GM19455 (cell line): ENCODE data around the gene SLC28A1.
A peak's percentile ranks its signal among the peaks of the same experiment; 100 is the strongest.
"Not testable (repeated sequence)": the region's sequence is repeated elsewhere in the genome, so short reads cannot be mapped to it uniquely, and the experiment has no call there.

Source experiments
- ATAC-seq: cut with Tn5 transposase; IDR thresholded peaks from one replicate; pipeline ENCODE4 v1.9.1; 2021; ENCODE audit not compliant: unreplicated experiment

The SLC28A1 gene

GRCh38 chr15:84961114-84961452 lies 76.6 kb downstream of the SLC28A1 start:
- ATAC-seq, result no peak

GRCh38 chr15:84961707-84962106 lies 77.2 kb downstream of the SLC28A1 start:
- no peak for ATAC-seq

- ATAC-seq, result no peak
Observed at GRCh38 chr15:84962955-84963354, 78.5 kb downstream of the SLC28A1 start.

- ATAC-seq, result no peak
Observed at GRCh38 chr15:84967380-84967779, 82.9 kb downstream of the SLC28A1 start.

- no peak for ATAC-seq
Observed at GRCh38 chr15:84968301-84968700, 83.8 kb downstream of the SLC28A1 start.

GRCh38 chr15:84969257-84969656 lies 84.8 kb downstream of the SLC28A1 start:
- no peak for ATAC-seq

GRCh38 chr15:84970843-84971242 lies 86.4 kb downstream of the SLC28A1 start:
- ATAC-seq, result no peak

GRCh38 chr15:84973492-84974460 lies 89.3 kb downstream of the SLC28A1 start:
- no peak for ATAC-seq

GRCh38 chr15:84975871-84976351 lies 91.4 kb downstream of the SLC28A1 start:
- no peak for ATAC-seq

- no peak for ATAC-seq
Observed at GRCh38 chr15:84976746-84977345, 92.4 kb downstream of the SLC28A1 start.

- no peak for ATAC-seq
Observed at GRCh38 chr15:84979651-84980050, 95.2 kb downstream of the SLC28A1 start.

GRCh38 chr15:84980196-84981053 lies 96.0 kb downstream of the SLC28A1 start:
- ATAC-seq, result peak; percentile 63

- ATAC-seq, result peak; percentile 80
Observed at GRCh38 chr15:84981054-84981710, 96.7 kb downstream of the SLC28A1 start.

- ATAC-seq, result peak; percentile 19
Observed at GRCh38 chr15:84981711-84982300, 97.3 kb downstream of the SLC28A1 start, which contains the start of gene PDE8A. Gene PDE8A, plus strand, starts transcription at chr15:84981856. Its CDS starts 307 bp downstream, at chr15:84982163.

GRCh38 chr15:84982301-84982920 lies 97.9 kb downstream of the SLC28A1 start:
- no peak for ATAC-seq

GRCh38 chr15:84983294-84983693 lies 98.8 kb downstream of the SLC28A1 start:
- ATAC-seq, result no peak

GRCh38 chr15:84983711-84984110 lies 99.2 kb downstream of the SLC28A1 start:
- ATAC-seq, result no peak

- no peak for ATAC-seq
Observed at GRCh38 chr15:84985158-84985557, 100.7 kb downstream of the SLC28A1 start.

GRCh38 chr15:84987351-84987750 lies 102.9 kb downstream of the SLC28A1 start:
- ATAC-seq, result not testable (repeated sequence)
